Heart right ventricle (tissue), 16 donors: Measurements from ENCODE around the gene DSPP. TPM values are rescaled to one million over a fixed set of nuclear protein-coding genes. Genes with fewer than 3 reads are reported as not detected.

Source experiments
- ATAC-seq, 8 donors: fragments of 200-7000 bp; cut with Tn5 transposase; one replicate each; pipeline ENCODE4 v1.9.1; 2020; ENCODE audit warnings: mild to moderate bottlenecking in 8 of 8, moderate library complexity in 8 of 8, moderate number of reproducible peaks in 1 of 8
- DNase-seq, 2 donors: peaks; one replicate each; pipeline ENCODE4 v3.0.0-alpha.2; 2020
- H3K27ac ChIP-seq, 10 donors: fragments of 200-600 bp; sonication (generic) in 2 of 10; one replicate each; pipeline versions ENCODE4 v1.5.0 to v1.8.0; 2020 to 2022; ENCODE audit warnings: mild to moderate bottlenecking in 3 of 10
- H3K27me3 ChIP-seq, 7 donors: fragments of 200-600 bp; one replicate each; pipeline ENCODE4 v1.8.0; 2021 to 2022; ENCODE audit warnings: mild to moderate bottlenecking in 2 of 7
- H3K36me3 ChIP-seq, 9 donors: fragments of 200-600 bp; sonication (generic) in 1 of 9; one replicate each; pipeline versions ENCODE4 v1.5.0 to v1.8.0; 2020 to 2022; ENCODE audit warnings: mild to moderate bottlenecking in 2 of 9
- H3K4me1 ChIP-seq, 9 donors: fragments of 200-600 bp; sonication (generic) in 1 of 9; one replicate each; pipeline versions ENCODE4 v1.5.0 to v1.8.0; 2020 to 2022; ENCODE audit warnings: mild to moderate bottlenecking in 4 of 9
- H3K4me3 ChIP-seq, 10 donors: fragments of 200-600 bp; sonication (generic) in 2 of 10; one replicate each; pipeline versions ENCODE4 v1.5.0 to v1.8.0; 2020 to 2022; ENCODE audit warnings: mild to moderate bottlenecking in 7 of 10, moderate library complexity in 2 of 10
- H3K9me3 ChIP-seq, 11 donors: fragments of 200-600 bp in 10 of 11; sonication (generic) in 2 of 11; one replicate each; pipeline versions ENCODE4 v1.5.0 to v1.8.0; 2013 to 2022; ENCODE audit warnings: mild to moderate bottlenecking in 2 of 11, control low read depth in 1 of 11, moderate library complexity in 1 of 11
- whole genome bisulfite sequencing, 2 donors: extraction: QIAGEN DNeasy Blood & Tissue Kit; methylation state at CpG; one replicate each; pipeline ENCODE4 v1.1.7; 2013; ENCODE audit warnings: inconsistent platforms in 1 of 2; 5-methylcytosine and 5-hydroxymethylcytosine counted together
- intact Hi-C, 10 donors: fragments of 100-400 bp; cut with DNase I; formaldehyde crosslinking; loops; one replicate each; pipeline versions ENCODE4 v1.11.1 to v1.14.2; 2022
- polyA plus RNA-seq, 2 donors: library from polyadenylated mRNA; stranded (reverse); fragments of 200-250 nt; gene quantifications; one replicate each; pipeline ENCODE4 v1.2.3, GENCODE V29; 2013
- total RNA-seq, 10 donors: library from RNA; stranded (reverse); fragmentation: NEBNext Ultra II Directional in 3 of 10; extraction: Animal tissue kit (Norgen Biotek cat#: 25700) in 3 of 10; gene quantifications; one replicate each; pipeline versions ENCODE4 v1.2.1 to v1.2.4, GENCODE V29; 2021 to 2023
- TF ChIP-seq, protein P1 (sequence below), 9 donors: fragments of 200-600 bp; sonication (generic) in 2 of 9; IDR thresholded peaks; one replicate each; pipeline versions ENCODE4 v1.5.0 to v1.8.0; 2021 to 2022; ENCODE audit warnings: antibody characterized with exemption in 9 of 9, mild to moderate bottlenecking in 5 of 9, moderate library complexity in 1 of 9
- donor health status: Arrhythmogenic right ventricular cardiomyopathy.
- donor health status: ischemic (EF 13 %, LVEDD 7.1; RV severe dilation, severe dysfunction).
- donor health status: healthy with polysubstance abuse.
- donor health status: DM: no; HTN: yes; CAD: no.
- donor health status: DM: no; HTN: no; CAD: no.
- donor health status: ischemic (EF 25% LVEDD 6.9; RV normal size, moderate dysfunction).
- donor health status: ischemic (EF 25% LVEDD 5.7; RV mildly dilated, moderate dysfunction).
- donor health status: healthy.
- donor health status: DM: yes; HTN: yes; CAD: no.
- donor health status: Ischemic cardiomyopathy.
- donor health status: ischemic (EF 35%, LVEDD 5.7; RV mildly dilated, moderate dysfunction).
- donor health status: nonischemic (EF 11% LVEDD 7.7; RV severe dilation, severe dysfunction).
- donor health status: DM: yes; HTN: yes; CAD: no.
- donor health status: PGD.
- donor health status: ischemic (EF 29% LVEDD 5.4; RV normal size, mild dysfunction).
- donor health status: nonischemic (EF 23%, LVEDD 6.1; RV moderate dilation, normal function).

DSPP gene
- total and polyA plus RNA-seq, 12 donors, result not detected

DNA sequence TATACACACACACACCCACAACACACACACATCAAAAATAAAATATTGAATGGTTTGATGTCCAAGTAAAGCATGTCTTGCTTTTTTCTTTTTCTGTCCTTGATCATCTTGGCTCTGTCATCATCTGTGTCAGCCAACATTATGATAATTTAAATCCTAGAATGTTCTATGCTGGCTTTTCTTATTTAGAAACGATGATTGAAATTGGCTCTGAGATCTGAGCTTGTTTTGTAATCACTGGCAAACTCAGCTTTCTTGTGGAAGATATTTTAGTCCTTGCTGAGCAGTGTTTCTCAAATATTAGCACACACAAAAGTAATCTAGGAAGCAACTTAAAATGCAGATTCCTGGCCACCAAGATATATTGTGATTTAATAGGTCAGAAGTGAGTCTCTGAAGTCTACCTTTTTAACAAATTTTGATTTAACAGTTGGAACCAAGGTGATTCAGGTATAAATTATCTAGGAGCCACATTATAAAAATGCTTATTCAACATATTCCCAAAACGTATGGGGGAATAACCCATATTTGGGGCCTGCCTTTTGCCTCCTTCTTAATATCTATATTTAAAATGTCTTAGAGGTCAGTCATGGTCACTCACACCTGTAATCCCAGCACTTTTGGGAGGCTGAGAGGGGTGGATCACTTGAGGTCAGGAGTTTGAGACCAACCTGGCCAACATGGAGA is 24.0 kb upstream of the DSPP start:
- H3K4me3 ChIP-seq, result no peak overlapping the region
- no peak for DNase-seq
- intact Hi-C loops, result no loop called here
- H3K36me3 ChIP-seq, result no peaks in the 10 kb centered on the region
- H3K27me3 ChIP-seq, result no peaks in the 10 kb centered on the region
- H3K4me1 ChIP-seq, result peaks cover 0 to 6% (median 0%) of the 10 kb centered on the region in 9 donors
- no peak overlapping the region for H3K27ac ChIP-seq
- TF ChIP-seq, protein P1, sequence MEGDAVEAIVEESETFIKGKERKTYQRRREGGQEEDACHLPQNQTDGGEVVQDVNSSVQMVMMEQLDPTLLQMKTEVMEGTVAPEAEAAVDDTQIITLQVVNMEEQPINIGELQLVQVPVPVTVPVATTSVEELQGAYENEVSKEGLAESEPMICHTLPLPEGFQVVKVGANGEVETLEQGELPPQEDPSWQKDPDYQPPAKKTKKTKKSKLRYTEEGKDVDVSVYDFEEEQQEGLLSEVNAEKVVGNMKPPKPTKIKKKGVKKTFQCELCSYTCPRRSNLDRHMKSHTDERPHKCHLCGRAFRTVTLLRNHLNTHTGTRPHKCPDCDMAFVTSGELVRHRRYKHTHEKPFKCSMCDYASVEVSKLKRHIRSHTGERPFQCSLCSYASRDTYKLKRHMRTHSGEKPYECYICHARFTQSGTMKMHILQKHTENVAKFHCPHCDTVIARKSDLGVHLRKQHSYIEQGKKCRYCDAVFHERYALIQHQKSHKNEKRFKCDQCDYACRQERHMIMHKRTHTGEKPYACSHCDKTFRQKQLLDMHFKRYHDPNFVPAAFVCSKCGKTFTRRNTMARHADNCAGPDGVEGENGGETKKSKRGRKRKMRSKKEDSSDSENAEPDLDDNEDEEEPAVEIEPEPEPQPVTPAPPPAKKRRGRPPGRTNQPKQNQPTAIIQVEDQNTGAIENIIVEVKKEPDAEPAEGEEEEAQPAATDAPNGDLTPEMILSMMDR (IDR thresholded peaks at IDR 0.05), result no peak
- WGBS, 2 donors, result 68 to 71% methylated on average over 2 of the region's 2 CpGs
- H3K9me3 ChIP-seq, result peaks cover 0 to 5% (median 0%) of the 10 kb centered on the region in 11 donors
- no peak for ATAC-seq

DNA sequence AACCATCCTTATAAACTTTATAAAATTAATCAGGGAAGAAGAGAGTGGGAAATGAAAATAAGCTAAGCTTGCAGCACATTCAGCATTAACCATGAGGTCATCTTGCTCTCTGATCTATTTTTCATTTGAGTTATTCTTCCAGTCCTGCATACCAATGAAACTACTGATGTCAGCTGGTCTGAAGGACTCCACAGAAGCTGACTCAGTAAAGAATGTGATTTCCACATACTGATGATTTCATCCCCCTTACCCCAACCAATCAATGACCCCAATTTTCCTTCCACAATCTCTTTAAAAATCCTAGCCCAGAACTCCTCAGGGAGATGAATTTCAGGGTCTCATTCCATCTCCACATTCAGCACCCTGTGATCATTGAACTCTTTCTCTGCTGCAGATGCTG is 18.8 kb upstream of the DSPP start:
- intact Hi-C loops, result no loop called here
- no peaks in the 10 kb centered on the region for H3K27me3 ChIP-seq
- TF ChIP-seq, protein P1 (IDR thresholded peaks at IDR 0.05), result no peak
- DNase-seq (no peak), ATAC-seq (peak in 7 of 8 donors; percentile 52 to 93 (median 67))
- peaks cover 0 to 11% (median 0%) of the 10 kb centered on the region in 9 donors for H3K4me1 ChIP-seq
- H3K36me3 ChIP-seq, result no peaks in the 10 kb centered on the region
- peaks cover 0 to 19% (median 0%) of the 10 kb centered on the region in 11 donors for H3K9me3 ChIP-seq
- H3K4me3 ChIP-seq, result no peak overlapping the region
- peak overlapping the region in 1 of 10 donors; percentile 60 for H3K27ac ChIP-seq

DNA sequence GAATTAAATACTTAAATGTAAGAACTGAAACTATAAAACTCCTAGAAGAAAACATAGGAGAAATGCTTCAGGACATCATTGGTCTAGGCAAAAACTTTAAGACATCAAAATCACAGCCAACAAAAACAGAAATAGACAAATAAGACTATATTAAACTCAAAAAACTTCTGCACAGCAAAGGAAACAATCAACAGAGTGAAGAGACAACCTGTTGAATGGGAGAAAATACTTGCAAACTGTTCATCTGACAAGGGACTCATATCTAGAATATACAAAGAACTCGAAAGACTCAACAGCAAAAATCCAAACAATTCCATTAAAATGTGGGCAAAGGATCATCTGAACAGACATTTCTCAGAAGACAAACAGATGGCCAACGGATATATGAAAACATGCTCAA is 16.2 kb upstream of the DSPP start:
- WGBS, 2 donors, result 75 to 88% methylated on average over 2 of the region's 2 CpGs
- no peak overlapping the region for H3K27ac ChIP-seq
- no peaks in the 10 kb centered on the region for H3K36me3 ChIP-seq
- TF ChIP-seq, protein P1 (IDR thresholded peaks at IDR 0.05), result no peak
- no peak overlapping the region for H3K4me3 ChIP-seq
- peaks cover 0 to 19% (median 0%) of the 10 kb centered on the region in 11 donors for H3K9me3 ChIP-seq
- DNase-seq (no peak), ATAC-seq (no peak)
- intact Hi-C loops, result no loop called here
- H3K27me3 ChIP-seq, result no peaks in the 10 kb centered on the region
- H3K4me1 ChIP-seq, result peaks cover 0 to 11% (median 0%) of the 10 kb centered on the region in 9 donors

DNA sequence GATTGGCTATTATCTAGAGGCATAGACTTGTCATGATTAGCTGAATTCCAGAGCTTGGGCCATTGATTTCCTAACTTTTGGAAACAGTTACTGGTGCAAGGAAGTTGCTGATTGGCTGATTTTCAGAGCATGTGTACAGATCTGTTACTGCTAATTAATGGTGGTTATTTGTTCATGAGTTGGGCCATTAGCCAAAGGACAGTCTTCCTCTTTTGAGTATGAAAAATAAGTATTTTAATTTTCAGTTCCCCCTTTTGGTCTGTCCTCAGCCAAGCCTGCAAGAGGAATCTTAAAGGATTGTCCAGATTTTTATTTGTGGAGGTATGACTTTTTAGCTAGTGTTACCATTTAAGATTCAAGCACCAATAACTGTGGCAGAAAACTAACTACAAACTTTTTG is 7.0 kb upstream of the DSPP start:
- Histone ChIP-seq H3K36me3 (no peaks in the 10 kb centered on the region), H3K9me3 (peaks cover 0 to 4% (median 0%) of the 10 kb centered on the region in 11 donors), H3K4me1 (no peaks in the 10 kb centered on the region), H3K27ac (no peak overlapping the region), H3K4me3 (no peak overlapping the region), H3K27me3 (no peaks in the 10 kb centered on the region)
- ATAC-seq (no peak), DNase-seq (no peak)
- intact Hi-C loops, result no loop called here
- TF ChIP-seq, protein P1 (IDR thresholded peaks at IDR 0.05), result no peak
